Body of pancreas (tissue), 4 donors: ENCODE measurements around the gene NPBWR2.

Experiments used
- POLR2A ChIP-seq, 3 donors: fragments of 450-650 bp; IDR thresholded peaks; one replicate each; pipeline ENCODE4 v1.6.1; 2016; ENCODE audit warnings: antibody characterized with exemption in 3 of 3, mild to moderate bottlenecking in 2 of 3
- TF ChIP-seq, protein P1 (sequence below), 7 experiments: fragments of 450-650 bp in 4 of 7; fragments of 200-600 bp in 3 of 7; sonication (generic) in 3 of 7; IDR thresholded peaks; one replicate each; pipeline ENCODE4 v1.5.1; 2016 to 2019; ENCODE audit warnings: antibody characterized with exemption in 7 of 7

DNA sequence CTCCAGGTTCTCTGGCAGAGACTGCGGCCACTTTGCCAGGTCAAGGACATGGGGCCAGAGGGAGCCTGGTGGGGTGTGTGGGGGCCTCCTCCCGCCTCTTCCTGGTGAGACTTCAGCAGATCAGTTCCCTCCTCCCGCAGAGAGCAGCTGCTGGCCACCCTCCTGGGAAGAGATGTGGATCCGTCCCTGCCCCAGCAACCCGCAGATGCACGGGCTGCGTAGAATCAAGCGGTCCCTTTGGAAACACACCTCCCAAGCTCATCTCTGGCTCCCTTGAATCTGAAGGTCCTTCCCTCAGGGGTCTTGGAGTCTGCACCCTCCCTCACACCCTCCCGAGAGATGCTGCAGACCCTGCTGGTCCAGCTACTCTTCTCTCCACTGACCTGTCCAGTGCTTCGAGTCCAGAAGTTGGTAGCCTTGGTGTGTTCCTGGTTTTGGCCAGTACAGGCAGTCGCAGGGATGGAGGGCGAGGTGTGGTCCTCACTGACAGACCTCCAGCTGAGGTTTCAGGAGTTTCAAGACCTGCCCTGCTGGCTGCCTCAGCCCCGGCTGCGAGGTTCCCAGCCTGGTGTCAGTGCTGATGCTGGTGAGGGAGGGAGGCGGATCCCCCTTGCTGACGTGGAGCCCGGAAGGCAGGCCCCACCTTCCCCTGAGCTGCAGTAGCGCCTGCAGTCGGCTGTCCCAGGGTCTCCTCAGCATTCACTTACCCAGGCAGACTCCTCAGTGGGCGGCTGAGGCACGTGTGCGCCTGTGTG, at the start of gene NPBWR2:
- TF ChIP-seq, protein P1, sequence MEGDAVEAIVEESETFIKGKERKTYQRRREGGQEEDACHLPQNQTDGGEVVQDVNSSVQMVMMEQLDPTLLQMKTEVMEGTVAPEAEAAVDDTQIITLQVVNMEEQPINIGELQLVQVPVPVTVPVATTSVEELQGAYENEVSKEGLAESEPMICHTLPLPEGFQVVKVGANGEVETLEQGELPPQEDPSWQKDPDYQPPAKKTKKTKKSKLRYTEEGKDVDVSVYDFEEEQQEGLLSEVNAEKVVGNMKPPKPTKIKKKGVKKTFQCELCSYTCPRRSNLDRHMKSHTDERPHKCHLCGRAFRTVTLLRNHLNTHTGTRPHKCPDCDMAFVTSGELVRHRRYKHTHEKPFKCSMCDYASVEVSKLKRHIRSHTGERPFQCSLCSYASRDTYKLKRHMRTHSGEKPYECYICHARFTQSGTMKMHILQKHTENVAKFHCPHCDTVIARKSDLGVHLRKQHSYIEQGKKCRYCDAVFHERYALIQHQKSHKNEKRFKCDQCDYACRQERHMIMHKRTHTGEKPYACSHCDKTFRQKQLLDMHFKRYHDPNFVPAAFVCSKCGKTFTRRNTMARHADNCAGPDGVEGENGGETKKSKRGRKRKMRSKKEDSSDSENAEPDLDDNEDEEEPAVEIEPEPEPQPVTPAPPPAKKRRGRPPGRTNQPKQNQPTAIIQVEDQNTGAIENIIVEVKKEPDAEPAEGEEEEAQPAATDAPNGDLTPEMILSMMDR (IDR thresholded peaks at IDR 0.05) = no peak
- no peak for TF ChIP-seq POLR2A (IDR thresholded peaks at IDR 0.05)
